Calu3 (cell line): ENCODE measurements around the gene SLC16A10. TPM values are rescaled to one million over a fixed set of nuclear protein-coding genes. Genes with fewer than 3 reads are reported as not detected.

Experiments
- BruUV-seq: library from RNA; stranded (reverse); fragments of 400-500 nt; replicated peaks from 2 replicates; lab custom pipeline; 2021; lab: Mats Ljungman, UMichigan
- CTCF ChIA-PET: fragments of 300-600 bp; sonication (Branson Sonifier 250); formaldehyde crosslinking; loops from one replicate; lab custom pipeline; 2022; ENCODE audit warnings: antibody characterized with exemption; lab: Charles Lee
- DNase-seq: peaks from one replicate; pipeline ENCODE4 v3.0.0; 2022
- H3K27ac Mint-ChIP-seq: one replicate; pipeline ENCODE4 v1.8.0; 2022; ENCODE audit warnings: mixed read lengths; ENCODE audit not compliant: unreplicated experiment
- H3K27me3 Mint-ChIP-seq: one replicate; pipeline ENCODE4 v1.8.0; 2022; ENCODE audit warnings: mixed read lengths; ENCODE audit not compliant: unreplicated experiment
- H3K36me3 Mint-ChIP-seq: one replicate; pipeline ENCODE4 v1.8.0; 2022; ENCODE audit warnings: mild to moderate bottlenecking, moderate library complexity, mixed read lengths; ENCODE audit not compliant: insufficient read depth, unreplicated experiment
- H3K4me1 Mint-ChIP-seq: one replicate; pipeline ENCODE4 v1.8.0; 2022; ENCODE audit warnings: mild to moderate bottlenecking, low read depth, mixed read lengths; ENCODE audit not compliant: unreplicated experiment
- H3K4me3 Mint-ChIP-seq: one replicate; pipeline ENCODE4 v1.8.0; 2022; ENCODE audit warnings: mild to moderate bottlenecking, low read depth, moderate library complexity, mixed read lengths; ENCODE audit not compliant: unreplicated experiment
- H3K9me3 Mint-ChIP-seq: one replicate; pipeline ENCODE4 v1.8.0; 2022; ENCODE audit warnings: low read depth, mixed read lengths; ENCODE audit not compliant: unreplicated experiment
- CTCF ChIP-seq: fragments of 200-600 bp; IDR thresholded peaks from one replicate; pipeline ENCODE4 v1.8.0; 2022; ENCODE audit warnings: antibody characterized with exemption; ENCODE audit not compliant: unreplicated experiment
- intact Hi-C: fragments of 100-400 bp; cut with micrococcal nuclease; formaldehyde crosslinking; loops from one replicate; pipeline ENCODE4 v1.10.0; 2022; ENCODE audit not compliant: unreplicated experiment
- total RNA-seq: library from RNA; stranded (reverse); gene quantifications from 2 replicates; pipeline ENCODE4 v1.2.3, GENCODE V29; 2022

Gene SLC16A10
- total RNA-seq, 1 experiment from 2014 or later = 2.6 TPM

- Mint-ChIP-seq H3K27me3 (no peaks in the 10 kb centered on the region), H3K9me3 (no peaks in the 10 kb centered on the region), H3K4me3 (no peak overlapping the region), H3K4me1 (peaks cover 9% of the 10 kb centered on the region), H3K36me3 (no peaks in the 10 kb centered on the region), H3K27ac (no peak overlapping the region)
- intact Hi-C loops = no loop called here
- CTCF ChIA-PET = no interaction called here
- no TSS peak for BruUV-seq
- no peak for DNase-seq
- no peak for TF ChIP-seq CTCF
Measured at GRCh38 chr6:111173946-111174345, 86.6 kb downstream of the SLC16A10 start.

- Mint-ChIP-seq H3K4me1 (peaks cover 9% of the 10 kb centered on the region), H3K9me3 (no peaks in the 10 kb centered on the region), H3K27ac (no peak overlapping the region), H3K4me3 (no peak overlapping the region), H3K36me3 (no peaks in the 10 kb centered on the region), H3K27me3 (no peaks in the 10 kb centered on the region)
- CTCF ChIA-PET = no interaction called here
- intact Hi-C loops = no loop called here
- no TSS peak for BruUV-seq
- no peak for DNase-seq
- no peak for TF ChIP-seq CTCF
Measured at GRCh38 chr6:111175109-111175508, 87.8 kb downstream of the SLC16A10 start.

GRCh38 chr6:111176038-111176759, 88.9 kb downstream of the SLC16A10 start:
- no peak for TF ChIP-seq CTCF
- no peaks in the 10 kb centered on the region for H3K27me3 Mint-ChIP-seq
- H3K4me3 Mint-ChIP-seq = no peak overlapping the region
- H3K36me3 Mint-ChIP-seq = no peaks in the 10 kb centered on the region
- intact Hi-C loops = no loop called here
- H3K9me3 Mint-ChIP-seq = no peaks in the 10 kb centered on the region
- no peak overlapping the region for H3K27ac Mint-ChIP-seq
- CTCF ChIA-PET = no interaction called here
- H3K4me1 Mint-ChIP-seq = peaks cover 9% of the 10 kb centered on the region
- BruUV-seq = no TSS peak
- no peak for DNase-seq

GRCh38 chr6:111176760-111177099, 89.4 kb downstream of the SLC16A10 start:
- Mint-ChIP-seq H3K27me3 (no peaks in the 10 kb centered on the region), H3K4me1 (peaks cover 9% of the 10 kb centered on the region), H3K27ac (no peak overlapping the region), H3K36me3 (no peaks in the 10 kb centered on the region), H3K4me3 (no peak overlapping the region), H3K9me3 (no peaks in the 10 kb centered on the region)
- DNase-seq = no peak
- BruUV-seq = no TSS peak
- no peak for TF ChIP-seq CTCF
- intact Hi-C loops = no loop called here
- CTCF ChIA-PET = no interaction called here
